GM18520 (cell line): Measurements from ENCODE around the gene RPS6KL1.
"Not testable (repeated sequence)": the region's sequence is repeated elsewhere in the genome, so short reads cannot be mapped to it uniquely, and the experiment has no call there.

Experiments
- ATAC-seq: cut with Tn5 transposase; IDR thresholded peaks from one replicate; pipeline ENCODE4 v1.9.1; 2021; ENCODE audit not compliant: unreplicated experiment

The RPS6KL1 gene

GRCh38 chr14:74937171-74937570, 14.1 kb upstream of the RPS6KL1 start:
- ATAC-seq: no peak

- ATAC-seq: no peak
Measured at GRCh38 chr14:74936731-74937130, 13.7 kb upstream of the RPS6KL1 start.

- no peak for ATAC-seq
Measured at GRCh38 chr14:74936151-74936550, 13.1 kb upstream of the RPS6KL1 start.

GRCh38 chr14:74935360-74935680, 12.3 kb upstream of the RPS6KL1 start:
- ATAC-seq: no peak

- no peak for ATAC-seq
Measured at GRCh38 chr14:74934476-74935359, 11.7 kb upstream of the RPS6KL1 start.

GRCh38 chr14:74934041-74934440, 11.0 kb upstream of the RPS6KL1 start:
- ATAC-seq: no peak

- ATAC-seq: not testable (repeated sequence)
Measured at GRCh38 chr14:74932936-74933335, 9.9 kb upstream of the RPS6KL1 start.

- ATAC-seq: no peak
Measured at GRCh38 chr14:74932401-74932901, 9.4 kb upstream of the RPS6KL1 start.

GRCh38 chr14:74931744-74932143, 8.7 kb upstream of the RPS6KL1 start:
- not testable (repeated sequence) for ATAC-seq

GRCh38 chr14:74929242-74929641, 6.2 kb upstream of the RPS6KL1 start:
- no peak for ATAC-seq

GRCh38 chr14:74927225-74927624, 4.2 kb upstream of the RPS6KL1 start:
- ATAC-seq: no peak

- ATAC-seq: no peak
Measured at GRCh38 chr14:74924061-74924460, 1.0 kb upstream of the RPS6KL1 start.

GRCh38 chr14:74921987-74922751, 891 bp downstream of the RPS6KL1 start:
- ATAC-seq: no peak

GRCh38 chr14:74921053-74921620, 1.9 kb downstream of the RPS6KL1 start:
- no peak for ATAC-seq

GRCh38 chr14:74920281-74920680, 2.8 kb downstream of the RPS6KL1 start:
- no peak for ATAC-seq

GRCh38 chr14:74919421-74920165, 3.5 kb downstream of the RPS6KL1 start:
- ATAC-seq: no peak

GRCh38 chr14:74918380-74918779, 4.7 kb downstream of the RPS6KL1 start:
- ATAC-seq: no peak

- ATAC-seq: no peak
Measured at GRCh38 chr14:74917646-74918081, 5.4 kb downstream of the RPS6KL1 start.

- ATAC-seq: no peak
Measured at GRCh38 chr14:74917178-74917543, 5.9 kb downstream of the RPS6KL1 start.

- no peak for ATAC-seq
Measured at GRCh38 chr14:74915826-74916225, 7.2 kb downstream of the RPS6KL1 start.

- no peak for ATAC-seq
Measured at GRCh38 chr14:74915426-74915825, 7.6 kb downstream of the RPS6KL1 start.
